ENCODE results near the gene TOX4.

DNA sequence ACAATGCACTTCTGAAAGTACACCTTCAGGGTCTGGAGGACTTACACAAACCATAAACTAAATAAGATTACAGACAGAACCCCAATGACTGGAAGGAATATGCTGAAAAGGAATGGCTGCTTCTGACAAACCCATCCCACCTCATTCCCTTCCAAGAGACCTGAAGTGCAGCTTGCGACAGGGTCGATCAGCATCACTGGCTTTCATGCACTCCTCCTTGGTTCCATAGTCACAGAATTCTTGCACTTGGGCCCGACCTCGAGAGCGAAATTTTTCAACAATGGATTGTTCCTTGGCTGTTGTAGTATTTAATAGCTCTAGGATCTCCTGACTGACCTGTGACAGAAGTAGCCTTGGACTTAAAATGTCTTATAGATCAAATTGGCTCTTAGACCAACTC is 24.6 kb downstream of the TOX4 start:
- no peak for TF ChIP-seq CTCF (IDR thresholded peaks at IDR 0.05; ENCODE audit: low read depth, low read length)
- TF ChIP-seq EZH2phosphoT487 (IDR thresholded peaks at IDR 0.05; ENCODE audit: low read depth): no peak
